Endothelial cell (in vitro differentiated cells): ENCODE results near the gene CCDC175. TPM values are rescaled to one million over a fixed set of nuclear protein-coding genes. Genes with fewer than 3 reads are reported as not detected.

Experiments used
- DNase-seq: peaks from one replicate; pipeline ENCODE4 v3.0.0; 2021; ENCODE audit warnings: low spot score
- H3K27ac Mint-ChIP-seq: one replicate; pipeline ENCODE4 v1.8.0; 2021; ENCODE audit warnings: mixed read lengths, inconsistent platforms; ENCODE audit not compliant: unreplicated experiment
- H3K27me3 Mint-ChIP-seq: one replicate; pipeline ENCODE4 v1.8.0; 2021; ENCODE audit warnings: mild to moderate bottlenecking, moderate library complexity, mixed read lengths, inconsistent platforms; ENCODE audit not compliant: unreplicated experiment
- H3K36me3 Mint-ChIP-seq: one replicate; pipeline ENCODE4 v1.8.0; 2021; ENCODE audit warnings: mild to moderate bottlenecking, low read depth, mixed read lengths, inconsistent platforms; ENCODE audit not compliant: unreplicated experiment
- H3K4me1 Mint-ChIP-seq: one replicate; pipeline ENCODE4 v1.8.0; 2021; ENCODE audit warnings: mild to moderate bottlenecking, mixed read lengths, inconsistent platforms; ENCODE audit not compliant: unreplicated experiment
- H3K4me3 Mint-ChIP-seq: one replicate; pipeline ENCODE4 v1.8.0; 2021; ENCODE audit warnings: mild to moderate bottlenecking, mixed read lengths, inconsistent platforms; ENCODE audit not compliant: unreplicated experiment
- H3K9me3 Mint-ChIP-seq: one replicate; pipeline ENCODE4 v1.8.0; 2021; ENCODE audit warnings: mixed read lengths, inconsistent platforms; ENCODE audit not compliant: unreplicated experiment
- CTCF ChIP-seq: fragments of 200-600 bp; sonication (generic); IDR thresholded peaks from one replicate; pipeline ENCODE4 v1.5.0; 2021; ENCODE audit warnings: antibody characterized with exemption; ENCODE audit not compliant: unreplicated experiment
- total RNA-seq: library from RNA; stranded (reverse); fragmentation: NEBNext Ultra II Directional; extraction: Animal tissue kit (Norgen Biotek cat#: 25700); gene quantifications from one replicate; pipeline ENCODE4 v1.2.1, GENCODE V29; 2021; ENCODE audit not compliant: unreplicated experiment

The CCDC175 gene
- total RNA-seq, 1 donor from 2014 or later = not detected

- no peaks in the 10 kb centered on the region for H3K36me3 Mint-ChIP-seq
- H3K27ac Mint-ChIP-seq = no peak overlapping the region
- no peak for DNase-seq
- TF ChIP-seq CTCF = no peak
- H3K4me3 Mint-ChIP-seq = no peak overlapping the region
- peaks cover 2% of the 10 kb centered on the region for H3K4me1 Mint-ChIP-seq
- no peaks in the 10 kb centered on the region for H3K9me3 Mint-ChIP-seq
- peaks cover 4% of the 10 kb centered on the region for H3K27me3 Mint-ChIP-seq
Measured at GRCh38 chr14:59600211-59600945, 23.8 kb upstream of the CCDC175 start.

GRCh38 chr14:59595071-59595470 lies 18.5 kb upstream of the CCDC175 start:
- no peak overlapping the region for H3K27ac Mint-ChIP-seq
- H3K27me3 Mint-ChIP-seq = peaks cover 7% of the 10 kb centered on the region
- H3K36me3 Mint-ChIP-seq = no peaks in the 10 kb centered on the region
- DNase-seq = no peak
- H3K4me3 Mint-ChIP-seq = no peak overlapping the region
- TF ChIP-seq CTCF = no peak
- no peaks in the 10 kb centered on the region for H3K4me1 Mint-ChIP-seq
- H3K9me3 Mint-ChIP-seq = no peaks in the 10 kb centered on the region

GRCh38 chr14:59591641-59592370 lies 15.2 kb upstream of the CCDC175 start:
- TF ChIP-seq CTCF = no peak
- no peak for DNase-seq
- Mint-ChIP-seq H3K27me3 (peaks cover 3% of the 10 kb centered on the region), H3K4me1 (peaks cover 12% of the 10 kb centered on the region), H3K36me3 (no peaks in the 10 kb centered on the region), H3K9me3 (no peaks in the 10 kb centered on the region), H3K27ac (no peak overlapping the region), H3K4me3 (no peak overlapping the region)

GRCh38 chr14:59588101-59588500 lies 11.5 kb upstream of the CCDC175 start:
- Mint-ChIP-seq H3K36me3 (no peaks in the 10 kb centered on the region), H3K4me3 (peak overlapping the region; percentile 44), H3K27me3 (no peaks in the 10 kb centered on the region), H3K4me1 (peaks cover 21% of the 10 kb centered on the region), H3K9me3 (no peaks in the 10 kb centered on the region), H3K27ac (peak overlapping the region; percentile 74)
- no peak for TF ChIP-seq CTCF
- peak; percentile 9 for DNase-seq
